Activated CD4-positive, alpha-beta memory T cell treated with anti-CD3 and anti-CD28 coated beads for 36 hours (primary cell): ENCODE data around the gene PTPN2. TPM values are rescaled to one million over a fixed set of nuclear protein-coding genes. Genes with fewer than 3 reads are reported as not detected.
A peak's percentile ranks its signal among the peaks of the same experiment; 100 is the strongest.
"Not testable (repeated sequence)": the region's sequence is repeated elsewhere in the genome, so short reads cannot be mapped to it uniquely, and the experiment has no call there.

Source experiments
- CTCF ChIA-PET: fragments of 350-600 bp; sonication (Branson Sonifier 250); formaldehyde crosslinking; loops from one replicate; lab custom pipeline; 2021; ENCODE audit warnings: antibody characterized with exemption, inconsistent platforms; lab: Charles Lee
- POLR2A ChIA-PET: fragments of 350-600 bp; sonication (Branson Sonifier 250); formaldehyde crosslinking; loops from one replicate; lab custom pipeline; 2021; ENCODE audit warnings: antibody characterized with exemption; lab: Charles Lee
- DNase-seq: peaks from one replicate; pipeline ENCODE4 v3.0.0-alpha.2; 2020
- H3K27ac Mint-ChIP-seq: one replicate; pipeline ENCODE4 v1.8.0; 2021; ENCODE audit warnings: mixed read lengths
- H3K27me3 Mint-ChIP-seq: one replicate; pipeline ENCODE4 v1.8.0; 2021; ENCODE audit warnings: mixed read lengths
- H3K36me3 Mint-ChIP-seq: one replicate; pipeline ENCODE4 v1.8.0; 2021; ENCODE audit warnings: mixed read lengths
- H3K4me1 Mint-ChIP-seq: one replicate; pipeline ENCODE4 v1.8.0; 2021; ENCODE audit warnings: low read depth, mixed read lengths
- H3K4me3 Mint-ChIP-seq: one replicate; pipeline ENCODE4 v1.8.0; 2021; ENCODE audit warnings: mild to moderate bottlenecking, mixed read lengths
- H3K9me3 Mint-ChIP-seq: one replicate; pipeline ENCODE4 v1.8.0; 2021; ENCODE audit warnings: mixed read lengths
- intact Hi-C: fragments of 100-400 bp; cut with micrococcal nuclease; formaldehyde crosslinking; loops from one replicate; pipeline ENCODE4 v1.15.1; 2023
- total RNA-seq, 2 experiments: library from RNA; stranded (reverse); gene quantifications; one replicate each; pipeline ENCODE4 v1.2.3, GENCODE V29; 2021

PTPN2 gene
- total RNA-seq, 2 experiments from 2014 or later: 68.8 to 73.3 TPM

- CTCF ChIA-PET: interaction anchor here (1.2 kb wide), 1 partner anchor 23 kb away, joined by 4 read pairs; no protein-coding TSS in a partner anchor
- intact Hi-C loops: no loop called here
- POLR2A ChIA-PET: interaction anchor here (0.9 to 1.6 kb wide), 3 partner anchors 10 to 37 kb away, joined by 3 to 5 read pairs (median 4); partner anchors contain the start of genes PTPN2 and SEH1L
- peaks cover 2% of the 10 kb centered on the region for H3K27me3 Mint-ChIP-seq
- peaks cover 3% of the 10 kb centered on the region for H3K36me3 Mint-ChIP-seq
- peak overlapping the region; percentile 48 for H3K4me3 Mint-ChIP-seq
- peaks cover 7% of the 10 kb centered on the region for H3K4me1 Mint-ChIP-seq
- H3K9me3 Mint-ChIP-seq: peaks cover 12% of the 10 kb centered on the region
- H3K27ac Mint-ChIP-seq: no peak overlapping the region
- DNase-seq: peak; percentile 65
These were observed 27.2 kb upstream of the PTPN2 start for GRCh38 chr18:12911025-12911928.

- H3K4me1 Mint-ChIP-seq: peaks cover 13% of the 10 kb centered on the region
- no peak overlapping the region for H3K4me3 Mint-ChIP-seq
- peaks cover 9% of the 10 kb centered on the region for H3K9me3 Mint-ChIP-seq
- no peak for DNase-seq
- intact Hi-C loops: no loop called here
- ChIA-PET CTCF (no interaction called here), POLR2A (no interaction called here)
- peaks cover 3% of the 10 kb centered on the region for H3K36me3 Mint-ChIP-seq
- no peak overlapping the region for H3K27ac Mint-ChIP-seq
- peaks cover 2% of the 10 kb centered on the region for H3K27me3 Mint-ChIP-seq
These were observed 24.7 kb upstream of the PTPN2 start for GRCh38 chr18:12908706-12909105.

- intact Hi-C loops: no loop called here
- ChIA-PET CTCF (no interaction called here), POLR2A (no interaction called here)
- peaks cover 2% of the 10 kb centered on the region for H3K27me3 Mint-ChIP-seq
- peaks cover 14% of the 10 kb centered on the region for H3K4me1 Mint-ChIP-seq
- H3K9me3 Mint-ChIP-seq: no peaks in the 10 kb centered on the region
- peaks cover 1% of the 10 kb centered on the region for H3K36me3 Mint-ChIP-seq
- DNase-seq: no peak
- no peak overlapping the region for H3K27ac Mint-ChIP-seq
- H3K4me3 Mint-ChIP-seq: no peak overlapping the region
These were observed 23.4 kb upstream of the PTPN2 start for GRCh38 chr18:12907258-12907925.

DNA sequence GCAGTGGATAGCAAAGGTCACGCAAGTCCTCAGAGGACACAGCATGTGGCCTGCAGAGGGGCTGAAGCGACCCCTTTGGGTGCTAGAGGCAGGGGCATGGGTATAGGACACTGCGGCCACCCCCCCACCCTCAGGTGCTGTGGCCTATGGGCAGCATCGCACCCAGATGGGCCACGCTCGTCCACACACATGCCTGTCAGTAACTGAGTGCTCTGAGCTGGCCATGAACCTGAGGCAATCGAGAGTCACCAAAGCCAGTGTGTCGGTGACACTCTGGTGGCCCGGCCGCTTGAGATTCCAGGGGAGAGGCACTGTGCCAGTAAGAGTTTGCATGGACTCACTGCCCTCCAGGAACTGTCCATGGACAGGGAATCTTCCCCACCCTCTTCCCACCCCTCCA, 22.7 kb upstream of the PTPN2 start:
- no peak for DNase-seq
- Mint-ChIP-seq H3K27ac (no peak overlapping the region), H3K4me1 (peaks cover 14% of the 10 kb centered on the region), H3K9me3 (no peaks in the 10 kb centered on the region), H3K36me3 (peaks cover 1% of the 10 kb centered on the region), H3K27me3 (peaks cover 2% of the 10 kb centered on the region), H3K4me3 (no peak overlapping the region)
- intact Hi-C loops: no loop called here
- ChIA-PET CTCF (no interaction called here), POLR2A (interaction anchor here (0.6 kb wide), 1 partner anchor 40 kb away, joined by 3 read pairs; no protein-coding TSS in a partner anchor)

DNA sequence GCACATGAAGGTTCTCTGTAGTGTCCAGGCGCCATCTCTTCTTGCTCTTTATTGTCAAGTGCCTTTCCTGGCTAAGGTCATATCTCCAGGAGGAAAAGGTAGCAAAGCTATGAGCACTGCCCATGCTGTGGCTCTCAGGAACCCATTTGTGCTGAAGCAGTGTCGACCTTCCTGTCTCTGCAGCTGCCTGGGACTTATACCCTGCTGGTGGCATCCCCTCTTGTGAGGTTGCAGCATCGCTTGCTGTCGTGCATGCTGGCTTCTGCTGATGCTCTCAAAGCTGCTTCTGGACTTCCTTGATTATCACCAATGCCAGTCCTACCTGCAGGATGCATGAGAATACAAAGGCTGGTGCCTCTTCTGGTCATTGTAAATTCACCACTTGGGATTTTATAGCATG, 22.1 kb upstream of the PTPN2 start:
- H3K4me3 Mint-ChIP-seq: no peak overlapping the region
- peaks cover 2% of the 10 kb centered on the region for H3K27me3 Mint-ChIP-seq
- POLR2A ChIA-PET: interaction anchor here (0.6 kb wide), 1 partner anchor 40 kb away, joined by 3 read pairs; no protein-coding TSS in a partner anchor
- no peaks in the 10 kb centered on the region for H3K36me3 Mint-ChIP-seq
- CTCF ChIA-PET: no interaction called here
- H3K4me1 Mint-ChIP-seq: peaks cover 11% of the 10 kb centered on the region
- intact Hi-C loops: no loop called here
- no peak overlapping the region for H3K27ac Mint-ChIP-seq
- H3K9me3 Mint-ChIP-seq: no peaks in the 10 kb centered on the region
- no peak for DNase-seq

- intact Hi-C loops: no loop called here
These were observed 20.0 kb upstream of the PTPN2 start for GRCh38 chr18:12904012-12904516.

DNA sequence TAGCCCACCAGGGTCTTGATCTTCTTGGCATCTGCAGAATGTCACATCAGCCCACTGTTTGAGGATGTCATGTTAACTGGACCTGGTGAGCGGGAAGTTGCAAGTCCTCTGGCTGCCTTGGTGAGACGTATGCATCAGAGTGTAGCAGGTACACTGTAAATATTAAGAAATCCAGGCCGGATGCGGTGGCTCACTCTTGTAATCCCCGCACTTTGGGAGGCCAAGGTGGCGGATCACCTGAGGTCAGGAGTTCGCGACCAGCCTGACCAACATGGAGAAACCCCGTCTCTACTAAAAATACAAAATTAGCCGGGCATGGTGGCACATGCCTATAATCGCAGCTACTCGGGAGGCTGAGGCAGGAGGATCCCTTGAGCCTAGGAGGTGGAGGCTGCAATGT, 17.2 kb upstream of the PTPN2 start:
- DNase-seq, CTCF ChIA-PET, H3K27ac Mint-ChIP-seq, H3K9me3 Mint-ChIP-seq, POLR2A ChIA-PET, H3K4me3 Mint-ChIP-seq, H3K27me3 Mint-ChIP-seq, intact Hi-C loops, H3K36me3 Mint-ChIP-seq, H3K4me1 Mint-ChIP-seq: not testable (repeated sequence)

More at GRCh38 chr18:12904012-12904516, 20.0 kb upstream of the PTPN2 start:
- ChIA-PET POLR2A (interaction anchor here (0.6 to 1.6 kb wide), 3 partner anchors 16 to 44 kb away, joined by 3 to 6 read pairs (median 3); no protein-coding TSS in a partner anchor), CTCF (interaction anchor here (0.9 to 1.5 kb wide), 3 partner anchors 9 to 177 kb away, joined by 3 to 5 read pairs (median 4); no protein-coding TSS in a partner anchor)
- H3K27ac Mint-ChIP-seq: peak overlapping the region; percentile 68
- H3K36me3 Mint-ChIP-seq: no peaks in the 10 kb centered on the region
- peaks cover 8% of the 10 kb centered on the region for H3K4me1 Mint-ChIP-seq
- peak overlapping the region; percentile 50 for H3K4me3 Mint-ChIP-seq
- DNase-seq: peak; percentile 77
- H3K9me3 Mint-ChIP-seq: no peaks in the 10 kb centered on the region
- peaks cover 2% of the 10 kb centered on the region for H3K27me3 Mint-ChIP-seq

- H3K4me1 Mint-ChIP-seq, DNase-seq, CTCF ChIA-PET, POLR2A ChIA-PET, H3K36me3 Mint-ChIP-seq, H3K4me3 Mint-ChIP-seq, H3K27me3 Mint-ChIP-seq, H3K9me3 Mint-ChIP-seq, H3K27ac Mint-ChIP-seq: not testable (repeated sequence)
- intact Hi-C loops: loop anchor here (10.0 kb wide), 1 partner anchor 798 kb away; no protein-coding TSS in a partner anchor
These were observed 12.8 kb upstream of the PTPN2 start for GRCh38 chr18:12896784-12897333.

- intact Hi-C loops: loop anchor here (10.0 kb wide), 1 partner anchor 799 kb away; no protein-coding TSS in a partner anchor
- ChIA-PET POLR2A (interaction anchor here (0.6 kb wide), 1 partner anchor 32 kb away, joined by 3 read pairs; no protein-coding TSS in a partner anchor), CTCF (interaction anchor here (0.6 to 1.8 kb wide), 6 partner anchors 8 to 172 kb away, joined by 3 to 8 read pairs (median 4); no protein-coding TSS in a partner anchor)
- no peak for DNase-seq
- H3K9me3 Mint-ChIP-seq: no peaks in the 10 kb centered on the region
- H3K4me1 Mint-ChIP-seq: peaks cover 7% of the 10 kb centered on the region
- H3K36me3 Mint-ChIP-seq: no peaks in the 10 kb centered on the region
- no peak overlapping the region for H3K27ac Mint-ChIP-seq
- H3K4me3 Mint-ChIP-seq: no peak overlapping the region
- H3K27me3 Mint-ChIP-seq: peaks cover 8% of the 10 kb centered on the region
These were observed 11.6 kb upstream of the PTPN2 start for GRCh38 chr18:12895626-12896025.

- H3K36me3 Mint-ChIP-seq: no peaks in the 10 kb centered on the region
- H3K4me1 Mint-ChIP-seq: peaks cover 7% of the 10 kb centered on the region
These were observed 11.0 kb upstream of the PTPN2 start for GRCh38 chr18:12895014-12895413.

DNA sequence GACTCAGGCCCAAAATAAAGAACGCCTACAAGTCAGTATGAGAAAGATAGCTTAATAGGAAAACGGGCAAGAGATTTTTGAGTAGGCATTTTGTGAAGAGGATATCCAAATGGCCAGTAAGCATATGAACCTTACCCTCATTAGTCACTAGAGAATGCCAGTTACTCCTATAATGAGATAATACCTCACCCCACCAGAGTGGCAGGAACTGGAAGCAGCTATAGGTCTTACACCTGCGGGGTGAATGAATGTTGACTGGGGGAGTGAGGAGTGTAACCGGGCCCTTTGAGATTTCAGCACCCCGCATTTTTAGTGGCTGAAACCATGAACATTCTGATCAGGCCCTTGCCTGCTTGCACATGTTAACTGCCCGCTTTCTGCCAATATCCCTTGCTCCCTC, 7.5 kb upstream of the PTPN2 start:
- POLR2A ChIA-PET: no interaction called here
- no peak overlapping the region for H3K4me3 Mint-ChIP-seq
- intact Hi-C loops: loop anchor here (10.0 kb wide), 1 partner anchor 803 kb away; no protein-coding TSS in a partner anchor
- no peak for DNase-seq
- H3K27ac Mint-ChIP-seq: no peak overlapping the region
- CTCF ChIA-PET: interaction anchor here (0.7 to 4.6 kb wide), 8 partner anchors 8 to 165 kb away, joined by 3 to 36 read pairs (median 10); partner anchors contain the start of gene PTPN2
- peaks cover 7% of the 10 kb centered on the region for H3K4me1 Mint-ChIP-seq
- peaks cover 8% of the 10 kb centered on the region for H3K27me3 Mint-ChIP-seq
- no peaks in the 10 kb centered on the region for H3K36me3 Mint-ChIP-seq
- H3K9me3 Mint-ChIP-seq: no peaks in the 10 kb centered on the region

More at GRCh38 chr18:12895014-12895413, 11.0 kb upstream of the PTPN2 start:
- Mint-ChIP-seq H3K27me3 (peaks cover 8% of the 10 kb centered on the region), H3K9me3 (no peaks in the 10 kb centered on the region), H3K4me3 (no peak overlapping the region), H3K27ac (no peak overlapping the region)
- intact Hi-C loops: loop anchor here (10.0 kb wide), 1 partner anchor 800 kb away; no protein-coding TSS in a partner anchor
- DNase-seq: no peak
- ChIA-PET CTCF (interaction anchor here (0.6 to 1.8 kb wide), 6 partner anchors 8 to 172 kb away, joined by 3 to 8 read pairs (median 4); no protein-coding TSS in a partner anchor), POLR2A (interaction anchor here (0.6 kb wide), 1 partner anchor 31 kb away, joined by 3 read pairs; no protein-coding TSS in a partner anchor)
